CD4-positive, alpha-beta T cell (primary cell): ENCODE measurements around the gene ACKR1. TPM values are rescaled to one million over a fixed set of nuclear protein-coding genes. Genes with fewer than 3 reads are reported as not detected.

Experiments used
- ATAC-seq: fragments of 200-7000 bp; cut with Tn5 transposase; one replicate; pipeline ENCODE4 v1.10.0; 2022; ENCODE audit warnings: mild to moderate bottlenecking; ENCODE audit not compliant: poor library complexity
- CTCF ChIA-PET: fragments of 350-600 bp; sonication (Branson Sonifier 250); formaldehyde crosslinking; loops from one replicate; lab custom pipeline; 2021; ENCODE audit warnings: antibody characterized with exemption, inconsistent platforms; lab: Charles Lee
- POLR2A ChIA-PET: fragments of 350-600 bp; sonication (Branson Sonifier 250); formaldehyde crosslinking; loops from one replicate; lab custom pipeline; 2021; ENCODE audit warnings: antibody characterized with exemption, inconsistent platforms; lab: Charles Lee
- DNase-seq, 14 experiments: peaks; one replicate each; pipeline ENCODE4 v3.0.0-alpha.2; 2013 to 2020; ENCODE audit warnings: mixed read lengths in 2 of 14
- H3K27ac ChIP-seq, 2 donors: one replicate each; pipeline versions ENCODE4 v1.5.1 to v1.7.0; 2013; ENCODE audit warnings: low read length in 2 of 2, low read depth in 1 of 2, mild to moderate bottlenecking in 1 of 2
- H3K27me3 ChIP-seq, 2 experiments: 1 replicate in 1 of 2; 2 replicates in 1 of 2; pipeline versions ENCODE4 v1.6.1 to v1.7.0; 2013; ENCODE audit warnings: low read length in 2 of 2, control low read depth in 1 of 2, mild to moderate bottlenecking in 1 of 2, moderate library complexity in 1 of 2; ENCODE audit not compliant: insufficient read depth in 2 of 2, control insufficient read depth in 1 of 2
- H3K36me3 ChIP-seq: one replicate; pipeline ENCODE4 v1.6.1; 2013; ENCODE audit warnings: low read length, control low read depth; ENCODE audit not compliant: insufficient read depth
- H3K4me1 ChIP-seq: one replicate; pipeline ENCODE4 v1.6.1; 2013; ENCODE audit warnings: low read length, control low read depth; ENCODE audit not compliant: insufficient read depth
- H3K4me3 ChIP-seq: one replicate; pipeline ENCODE4 v1.5.1; 2013; ENCODE audit warnings: mild to moderate bottlenecking, low read length, moderate library complexity
- H3K9me3 ChIP-seq, 2 experiments: 1 replicate in 1 of 2; 2 replicates in 1 of 2; pipeline versions ENCODE4 v1.6.1 to v1.7.0; 2013; ENCODE audit warnings: low read length in 2 of 2, mild to moderate bottlenecking in 2 of 2, control low read depth in 1 of 2, moderate library complexity in 1 of 2; ENCODE audit not compliant: control insufficient read depth in 1 of 2, insufficient read depth in 1 of 2
- H3K27ac Mint-ChIP-seq: one replicate; pipeline ENCODE4 v1.8.0; 2020; ENCODE audit warnings: mixed read lengths
- H3K27me3 Mint-ChIP-seq: one replicate; pipeline ENCODE4 v1.8.0; 2021; ENCODE audit warnings: mixed read lengths
- H3K36me3 Mint-ChIP-seq: one replicate; pipeline ENCODE4 v1.8.0; 2021; ENCODE audit warnings: low read depth, mixed read lengths
- H3K4me1 Mint-ChIP-seq: one replicate; pipeline ENCODE4 v1.8.0; 2021; ENCODE audit warnings: low read depth, mixed read lengths
- H3K4me3 Mint-ChIP-seq: one replicate; pipeline ENCODE4 v1.8.0; 2020; ENCODE audit warnings: mild to moderate bottlenecking, mixed read lengths
- H3K9me3 Mint-ChIP-seq: one replicate; pipeline ENCODE4 v1.8.0; 2020; ENCODE audit warnings: mixed read lengths
- CTCF ChIP-seq: fragments of 200-600 bp; IDR thresholded peaks from one replicate; pipeline ENCODE4 v1.8.0; 2022; ENCODE audit warnings: antibody characterized with exemption, mild to moderate bottlenecking
- intact Hi-C, 2 experiments: fragments of 100-400 bp; cut with DNase I in 1 of 2; cut with micrococcal nuclease in 1 of 2; formaldehyde crosslinking; loops; one replicate each; pipeline versions ENCODE4 v1.15.1 to v1.9.0; 2023 to 2025; cut with DNase I, micrococcal nuclease
- total RNA-seq, 174 experiments: library from RNA in 2 of 174; stranded (reverse) in 2 of 174; gene quantifications; one replicate each; pipeline ENCODE4 v1.2.3 and lab custom pipeline; 2021 to 2026

ACKR1 gene
- total RNA-seq, 2 experiments from 2014 or later = not detected

- Histone ChIP-seq H3K36me3 (no peaks in the 10 kb centered on the region), H3K9me3 (peaks cover 0 to 4% of the 10 kb centered on the region in 2 experiments), H3K27me3 (peaks cover 34 to 50% of the 10 kb centered on the region in 2 experiments), H3K4me1 (no peaks in the 10 kb centered on the region), H3K4me3 (no peak overlapping the region), H3K27ac (no peak overlapping the region)
- Mint-ChIP-seq H3K27me3 (peaks cover 83% of the 10 kb centered on the region), H3K9me3 (peaks cover 4% of the 10 kb centered on the region), H3K4me1 (no peaks in the 10 kb centered on the region), H3K27ac (no peak overlapping the region), H3K36me3 (no peaks in the 10 kb centered on the region), H3K4me3 (no peak overlapping the region)
- peak in 4 of 14 experiments; percentile 8 to 48 (median 32) for DNase-seq
- intact Hi-C loops = no loop called here
- ChIA-PET POLR2A (no interaction called here), CTCF (no interaction called here)
- peak; percentile 29 for ATAC-seq
- no peak for TF ChIP-seq CTCF
Observed at GRCh38 chr1:159177272-159177907, 27.3 kb upstream of the ACKR1 start.

- H3K36me3 Mint-ChIP-seq = no peaks in the 10 kb centered on the region
- H3K27me3 ChIP-seq = peaks cover 15 to 48% of the 10 kb centered on the region in 2 experiments
- DNase-seq = no peak
- intact Hi-C loops = no loop called here
- ATAC-seq = no peak
- no peaks in the 10 kb centered on the region for H3K9me3 ChIP-seq
- no peak overlapping the region for H3K27ac ChIP-seq
- no peak overlapping the region for H3K27ac Mint-ChIP-seq
- no peak overlapping the region for H3K4me3 ChIP-seq
- ChIA-PET POLR2A (no interaction called here), CTCF (no interaction called here)
- no peaks in the 10 kb centered on the region for H3K4me1 Mint-ChIP-seq
- peaks cover 77% of the 10 kb centered on the region for H3K27me3 Mint-ChIP-seq
- H3K36me3 ChIP-seq = no peaks in the 10 kb centered on the region
- no peak overlapping the region for H3K4me3 Mint-ChIP-seq
- H3K9me3 Mint-ChIP-seq = peaks cover 4% of the 10 kb centered on the region
- H3K4me1 ChIP-seq = no peaks in the 10 kb centered on the region
- no peak for TF ChIP-seq CTCF
Observed at GRCh38 chr1:159179906-159180305, 24.8 kb upstream of the ACKR1 start.

- DNase-seq = no peak
- Mint-ChIP-seq H3K4me3 (no peak overlapping the region), H3K27ac (no peak overlapping the region), H3K9me3 (peaks cover 4% of the 10 kb centered on the region), H3K36me3 (no peaks in the 10 kb centered on the region), H3K4me1 (no peaks in the 10 kb centered on the region), H3K27me3 (peaks cover 77% of the 10 kb centered on the region)
- CTCF ChIA-PET = no interaction called here
- H3K36me3 ChIP-seq = no peaks in the 10 kb centered on the region
- intact Hi-C loops = no loop called here
- POLR2A ChIA-PET = no interaction called here
- H3K9me3 ChIP-seq = no peaks in the 10 kb centered on the region
- TF ChIP-seq CTCF = no peak
- no peaks in the 10 kb centered on the region for H3K4me1 ChIP-seq
- H3K4me3 ChIP-seq = no peak overlapping the region
- H3K27me3 ChIP-seq = peaks cover 17 to 49% of the 10 kb centered on the region in 2 experiments
- ATAC-seq = no peak
- no peak overlapping the region for H3K27ac ChIP-seq
Observed at GRCh38 chr1:159180516-159180915, 24.2 kb upstream of the ACKR1 start.
